HTERT RPE-1 (cell line): Measurements from ENCODE around the gene MMS19.
"Not testable (repeated sequence)": the region's sequence is repeated elsewhere in the genome, so short reads cannot be mapped to it uniquely, and the experiment has no call there.

Experiments used
- in situ Hi-C: fragments of 300-500 bp; cut with MboI; formaldehyde crosslinking; loops from 4 replicates; pipeline ENCODE4 v1.14.3; 2020; ENCODE audit warnings: low sequenced_read_pairs

MMS19 gene

DNA sequence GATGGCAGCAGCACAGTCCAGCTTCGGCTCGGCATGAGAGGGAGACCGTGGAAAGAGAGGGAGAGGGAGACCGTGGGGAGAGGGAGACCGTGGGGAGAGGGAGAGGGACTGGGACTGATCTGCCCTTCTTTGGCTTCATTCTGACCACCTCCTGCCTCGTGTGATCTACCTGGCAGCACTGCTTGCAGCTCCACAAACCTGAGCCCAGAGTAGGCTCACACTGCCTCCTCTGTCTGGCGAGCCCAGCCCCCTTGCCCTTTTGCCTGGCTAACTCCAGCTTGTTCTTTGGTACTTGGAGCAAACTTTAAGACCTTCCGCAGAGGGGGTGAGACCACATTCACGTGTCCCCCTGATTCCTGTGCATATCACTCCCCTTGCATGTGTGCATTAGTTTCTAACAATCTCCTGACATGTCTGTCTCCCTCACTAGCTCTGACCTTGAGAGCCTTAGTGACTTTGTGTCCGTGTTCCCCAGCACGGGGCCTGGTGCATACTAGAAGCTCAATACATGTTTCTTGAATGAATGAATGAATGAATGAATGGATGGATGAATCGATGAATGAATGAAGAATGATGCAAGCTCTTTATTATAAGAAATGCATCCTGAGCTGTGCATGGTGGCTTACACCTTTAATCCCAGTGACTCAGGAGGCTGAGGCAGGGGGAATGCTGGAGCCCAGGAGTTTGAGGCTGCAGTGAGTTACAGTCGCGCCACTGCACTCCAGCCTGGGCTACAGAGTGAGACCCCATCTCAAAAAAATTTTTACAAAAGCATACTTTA lies 31.7 kb upstream of the MMS19 start:
- in situ Hi-C loops = no loop called here

DNA sequence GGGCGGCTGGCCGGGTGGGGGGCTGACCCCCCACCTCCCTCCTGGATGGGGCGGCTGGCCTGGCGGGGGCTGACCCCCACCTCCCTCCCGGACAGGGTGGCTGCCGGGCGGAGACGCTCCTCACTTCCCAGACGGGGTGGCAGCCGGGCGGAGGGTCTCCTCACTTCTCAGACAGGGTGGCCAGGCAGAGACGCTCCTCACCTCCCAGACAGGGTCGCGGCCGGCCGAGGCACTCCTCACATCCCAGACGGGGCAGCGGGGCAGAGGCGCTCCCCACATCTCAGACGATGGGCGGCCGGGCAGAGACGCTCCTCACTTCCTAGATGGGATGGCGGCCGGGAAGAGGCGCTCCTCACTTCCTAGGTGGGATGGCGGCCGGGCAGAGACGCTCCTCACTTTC lies 30.7 kb upstream of the MMS19 start:
- in situ Hi-C loops = not testable (repeated sequence)

DNA sequence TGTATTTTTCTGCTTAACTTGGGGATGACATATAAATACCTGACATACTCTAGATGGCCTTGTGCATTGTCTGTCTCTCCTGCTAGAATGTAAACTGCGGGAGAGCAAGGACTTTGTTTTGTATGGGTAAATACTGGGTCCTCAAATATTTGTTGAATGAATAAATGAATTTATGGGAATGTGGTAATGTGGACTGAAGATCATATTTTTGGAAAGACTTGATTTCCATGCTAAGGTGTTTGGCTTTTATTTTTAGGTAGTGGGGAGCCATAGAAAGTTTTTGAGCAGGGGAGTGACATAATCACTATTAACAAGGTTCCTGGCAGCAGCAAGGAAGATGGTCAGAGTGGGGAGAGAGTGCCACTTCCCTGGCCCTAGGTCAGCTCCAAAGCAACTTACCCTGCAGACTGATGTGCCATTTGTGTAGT lies 27.5 kb upstream of the MMS19 start:
- in situ Hi-C loops = no loop called here

DNA sequence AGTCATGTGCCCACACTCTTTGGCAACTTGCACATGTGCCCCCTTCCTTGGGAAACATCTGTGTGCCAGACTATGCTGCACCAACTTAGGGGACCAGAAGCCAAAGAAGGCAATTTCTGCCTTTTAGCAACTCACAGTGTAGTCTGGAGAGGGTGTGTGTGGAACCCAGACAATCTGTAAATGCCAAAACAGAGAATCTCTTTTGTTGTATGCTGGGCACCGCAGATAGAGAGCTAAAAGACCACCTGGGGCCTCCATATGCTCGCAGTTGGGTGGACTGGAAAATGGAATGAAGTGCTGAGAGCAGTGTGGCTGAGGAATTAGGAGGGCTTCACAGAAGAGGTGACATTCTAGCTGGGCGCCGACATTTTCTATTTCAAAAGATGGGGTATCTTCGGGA lies 26.9 kb upstream of the MMS19 start:
- in situ Hi-C loops = no loop called here

DNA sequence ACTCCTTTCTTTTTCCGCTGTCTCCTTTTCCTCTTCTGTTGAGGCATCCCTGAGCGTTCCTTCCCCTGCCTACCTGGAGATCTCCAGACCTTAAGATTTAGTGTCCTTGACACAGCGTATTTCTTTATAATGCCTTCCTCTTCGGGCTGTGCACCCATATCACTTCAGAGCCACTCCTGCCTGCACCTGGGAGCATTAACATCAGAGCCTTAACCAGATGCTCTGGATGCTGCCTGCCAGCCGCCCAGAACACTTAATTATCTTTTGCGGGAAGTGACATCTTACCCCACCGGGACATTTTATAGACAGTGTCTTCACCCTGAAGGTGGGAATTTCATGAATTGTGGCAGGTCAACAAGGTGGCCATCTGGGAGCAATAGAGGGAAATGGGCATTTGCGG lies 24.7 kb upstream of the MMS19 start:
- in situ Hi-C loops = no loop called here

DNA sequence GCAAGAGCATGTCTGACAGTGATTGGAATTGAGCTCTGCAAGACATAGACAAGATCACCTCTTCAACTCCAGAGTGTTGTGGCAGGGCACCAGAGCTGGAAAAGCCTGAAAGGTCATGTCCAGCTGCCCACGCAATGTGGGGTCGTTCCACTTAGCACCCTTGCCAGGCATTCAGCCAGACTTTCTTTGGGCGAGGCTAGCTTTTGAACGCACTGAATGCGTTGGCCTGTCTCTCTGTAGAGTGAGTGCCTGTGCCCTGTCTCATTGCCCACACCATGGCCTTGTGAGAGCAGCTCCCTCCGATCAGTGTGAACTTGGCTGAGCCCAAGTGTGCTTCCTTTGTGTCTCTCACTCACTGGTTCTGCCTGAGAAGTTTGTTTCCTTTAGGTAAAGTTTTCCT lies 23.8 kb upstream of the MMS19 start:
- in situ Hi-C loops = no loop called here

DNA sequence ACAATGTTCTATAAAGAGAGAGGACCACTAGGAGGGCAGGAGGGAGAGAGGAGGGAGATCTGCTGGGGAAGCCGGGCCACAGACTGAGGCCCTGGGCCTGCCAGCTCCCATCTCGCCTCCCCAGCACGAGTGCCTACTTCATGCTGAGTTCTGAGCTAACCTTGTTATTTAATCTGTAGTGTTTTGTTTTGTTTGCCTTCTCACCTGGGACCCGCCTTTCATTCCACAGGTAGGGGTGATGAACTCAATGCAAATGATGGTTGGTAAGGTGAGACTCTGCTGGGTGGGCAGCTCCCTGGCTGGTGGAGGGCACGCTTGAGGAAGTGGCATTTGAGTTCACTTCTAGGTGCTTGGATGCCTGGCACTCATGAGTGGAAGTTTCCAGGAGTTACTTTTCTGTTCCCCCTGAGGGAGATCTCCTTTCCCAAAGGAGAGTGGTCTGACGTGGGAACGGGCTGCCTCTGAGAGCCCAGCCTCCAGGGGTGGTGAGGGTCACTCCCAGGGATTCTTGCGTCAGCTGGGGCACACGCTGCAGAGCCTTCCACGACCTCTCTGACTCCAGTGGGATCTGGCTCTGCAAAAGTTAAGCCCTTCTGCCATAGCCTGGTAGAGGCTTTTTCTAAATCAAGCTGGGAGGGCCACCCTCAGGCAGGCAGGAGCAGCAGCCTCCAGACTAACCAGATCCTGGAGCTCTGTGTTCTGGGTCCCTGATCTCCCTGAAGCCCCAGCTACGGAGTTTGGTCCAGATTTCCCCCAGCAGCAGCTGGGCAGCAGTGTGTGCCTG lies 22.9 kb upstream of the MMS19 start:
- in situ Hi-C loops = no loop called here

DNA sequence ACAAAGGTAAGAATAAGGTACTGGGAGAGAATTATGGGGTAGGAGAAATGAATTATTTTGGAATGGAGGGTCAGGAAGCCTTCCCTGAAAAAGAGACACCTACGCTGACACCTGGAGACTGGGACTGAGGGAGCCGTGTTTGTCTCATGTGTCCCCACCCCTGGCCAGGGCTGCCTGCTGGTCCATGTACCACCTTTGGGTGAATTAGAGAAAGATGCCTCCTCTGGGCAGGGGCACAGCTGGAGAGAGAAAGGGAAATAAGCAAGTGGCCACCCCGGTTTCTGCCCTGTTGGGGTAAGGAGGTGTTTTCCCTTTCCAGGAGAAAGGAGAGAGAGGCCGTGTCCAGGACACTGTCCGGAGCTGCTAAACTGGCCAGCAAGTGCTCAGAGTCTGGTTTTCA lies 22.3 kb upstream of the MMS19 start:
- in situ Hi-C loops = no loop called here

DNA sequence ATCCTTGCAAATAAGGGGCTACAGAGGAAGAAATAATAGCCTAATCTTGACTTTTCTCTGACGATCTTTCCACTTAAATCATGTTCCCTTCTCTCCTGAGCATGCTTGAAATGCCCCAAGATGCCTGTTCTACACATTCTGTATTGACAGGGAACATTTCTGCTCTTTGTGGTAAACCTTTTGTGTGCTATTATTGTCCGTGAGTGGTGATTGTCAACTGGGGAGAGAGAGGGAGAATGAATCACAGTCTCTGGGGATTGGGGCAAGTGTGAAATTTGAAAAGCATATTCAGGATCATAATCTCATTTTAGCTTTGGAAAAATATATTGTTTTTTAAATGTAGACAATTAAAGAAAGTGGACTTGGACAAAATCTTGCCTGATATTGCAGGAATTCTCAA lies 21.1 kb upstream of the MMS19 start:
- in situ Hi-C loops = no loop called here

DNA sequence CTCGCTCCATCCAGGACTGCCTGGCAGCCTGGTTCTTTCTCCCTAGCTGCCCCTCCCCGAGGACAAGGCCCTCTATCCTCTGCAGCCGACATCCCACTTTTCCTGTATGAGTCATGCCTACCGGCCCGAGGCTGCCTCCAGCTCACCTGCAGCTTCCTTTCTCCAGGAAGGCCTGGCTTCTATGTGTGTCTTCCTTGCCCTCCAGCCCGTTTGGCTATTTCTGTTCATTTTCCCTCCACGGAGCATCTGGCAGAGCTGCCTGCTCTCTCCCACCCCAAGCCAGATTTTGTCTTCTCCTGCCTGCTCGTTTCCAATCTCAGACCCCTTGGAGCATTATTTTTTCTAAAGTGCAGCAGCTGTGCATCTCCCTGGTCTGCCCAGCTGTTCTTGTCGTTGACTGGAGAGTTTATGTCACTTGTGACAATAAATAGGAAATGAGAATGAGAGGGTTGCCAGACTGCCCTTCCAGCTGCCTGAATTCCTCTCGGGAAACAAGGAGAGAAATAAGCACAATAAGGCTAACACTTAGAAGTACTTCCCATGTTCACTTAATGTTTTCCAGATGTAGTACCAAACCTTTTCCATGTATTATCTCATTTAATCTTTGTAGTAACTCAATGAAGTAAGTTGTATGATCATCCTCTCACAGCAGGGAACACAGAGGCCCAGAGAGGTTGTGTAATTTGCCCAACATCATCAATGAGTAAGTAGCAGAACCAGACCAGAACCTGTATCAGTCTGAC lies 20.2 kb upstream of the MMS19 start:
- in situ Hi-C loops = no loop called here

DNA sequence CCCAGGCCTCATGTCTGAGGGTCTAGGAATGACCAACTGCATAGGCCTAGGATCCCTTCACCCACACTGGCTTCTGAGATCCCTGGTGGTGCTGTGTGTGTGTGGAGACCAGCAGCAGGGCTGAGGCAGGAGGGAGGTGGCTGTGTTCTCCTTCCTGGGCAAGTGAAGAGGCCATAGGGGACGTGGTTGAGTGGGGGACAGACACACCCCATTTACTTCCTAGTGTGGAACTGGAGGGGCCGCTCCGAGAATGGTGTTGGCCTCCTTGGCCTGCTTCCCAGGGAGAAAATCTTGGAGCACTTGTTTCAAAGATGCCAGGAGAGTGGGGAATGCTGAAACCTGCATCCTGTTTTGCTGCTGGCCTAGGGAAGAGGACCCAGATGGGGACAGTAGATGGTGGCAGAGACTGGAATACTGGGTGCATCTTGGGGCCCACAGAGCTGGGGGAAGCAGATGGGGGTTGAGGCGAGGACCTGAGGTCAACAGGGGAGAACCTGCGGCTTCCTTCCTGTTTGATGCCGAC lies 19.6 kb upstream of the MMS19 start:
- in situ Hi-C loops = no loop called here

DNA sequence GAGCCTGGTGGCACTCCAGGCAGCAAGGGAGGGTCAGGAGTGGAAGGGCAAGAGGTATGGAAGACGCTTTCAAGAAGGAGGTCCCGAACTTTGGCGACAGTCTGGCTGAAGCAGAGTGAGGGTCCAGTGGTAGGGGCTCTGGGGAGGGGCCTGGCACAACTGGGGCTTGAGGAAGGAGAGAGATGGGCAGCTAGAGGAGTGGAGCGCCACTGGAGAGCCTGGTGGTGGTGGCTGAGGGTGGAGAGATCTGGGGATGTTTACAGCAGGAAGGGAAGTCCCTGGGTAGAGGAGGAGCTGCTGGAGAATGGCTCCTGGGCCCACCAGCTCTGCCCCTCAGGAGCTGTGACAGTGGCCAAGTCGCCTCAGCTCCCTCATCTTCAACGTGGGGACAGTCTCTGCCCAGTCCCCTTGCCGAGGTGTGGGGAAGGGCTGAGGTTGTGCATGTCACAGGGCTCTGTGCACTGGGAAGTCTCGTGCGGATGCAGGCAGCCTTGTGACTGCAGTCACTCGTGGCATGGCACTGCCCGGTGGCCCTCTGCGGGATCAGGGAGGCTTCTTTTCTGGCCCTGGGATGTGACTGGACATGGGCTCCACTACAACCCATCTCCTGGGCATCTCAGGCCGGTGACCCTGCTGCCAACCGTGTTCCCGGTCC lies 19.0 kb upstream of the MMS19 start:
- in situ Hi-C loops = no loop called here

DNA sequence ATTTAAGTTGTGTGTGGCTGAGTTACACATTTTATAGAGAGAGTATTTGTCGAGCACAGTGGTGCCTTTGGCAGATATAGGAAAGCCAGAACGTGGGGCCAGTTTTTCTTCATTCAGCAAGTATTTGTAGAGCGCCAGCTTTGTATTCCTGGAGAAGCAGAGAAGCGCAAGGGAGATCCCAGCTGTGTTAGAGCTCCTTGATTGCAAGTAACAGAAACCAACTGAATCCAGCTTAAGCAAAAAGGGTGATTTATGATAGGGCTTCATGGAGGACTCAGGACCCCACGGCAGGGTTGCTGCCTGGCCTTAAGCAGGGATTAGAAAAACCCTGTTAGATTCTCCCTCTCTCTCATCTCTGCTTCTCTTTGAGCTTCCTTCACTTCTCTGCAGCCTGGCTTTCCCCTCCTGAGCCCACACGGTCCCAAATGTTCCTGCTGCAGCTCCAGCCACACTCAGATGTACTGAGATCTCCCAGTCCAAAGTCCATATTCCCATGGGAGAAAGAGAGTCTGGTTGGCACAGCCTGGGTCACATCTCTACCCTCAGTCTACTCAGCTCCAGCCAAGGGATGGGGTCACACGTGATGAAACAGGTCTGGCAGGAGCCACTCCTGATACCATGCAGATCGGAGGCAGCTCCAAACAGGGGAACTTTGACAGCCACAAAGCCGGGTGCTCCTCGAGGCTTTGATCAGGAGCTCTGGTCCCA lies 17.2 kb upstream of the MMS19 start:
- in situ Hi-C loops = no loop called here

DNA sequence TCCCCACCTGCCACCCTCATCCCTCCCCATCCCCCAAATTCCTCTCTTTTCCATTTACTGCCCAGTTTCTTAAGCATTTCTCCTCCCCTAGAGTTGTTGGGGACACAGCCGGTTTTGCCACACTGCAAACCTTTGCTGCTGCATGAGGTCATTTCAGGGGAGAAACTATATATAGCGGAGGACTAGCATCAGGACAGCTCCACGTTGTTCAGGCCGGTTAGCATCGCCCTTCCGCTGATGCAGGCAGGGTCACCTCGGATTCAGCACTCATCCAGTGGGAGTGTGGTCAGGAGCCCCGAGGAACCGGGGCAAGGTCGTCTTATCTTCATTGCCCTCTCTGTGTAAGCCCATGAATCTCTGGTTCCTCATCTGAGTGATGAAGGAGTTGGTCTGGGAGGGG lies 16.1 kb upstream of the MMS19 start:
- in situ Hi-C loops = no loop called here

DNA sequence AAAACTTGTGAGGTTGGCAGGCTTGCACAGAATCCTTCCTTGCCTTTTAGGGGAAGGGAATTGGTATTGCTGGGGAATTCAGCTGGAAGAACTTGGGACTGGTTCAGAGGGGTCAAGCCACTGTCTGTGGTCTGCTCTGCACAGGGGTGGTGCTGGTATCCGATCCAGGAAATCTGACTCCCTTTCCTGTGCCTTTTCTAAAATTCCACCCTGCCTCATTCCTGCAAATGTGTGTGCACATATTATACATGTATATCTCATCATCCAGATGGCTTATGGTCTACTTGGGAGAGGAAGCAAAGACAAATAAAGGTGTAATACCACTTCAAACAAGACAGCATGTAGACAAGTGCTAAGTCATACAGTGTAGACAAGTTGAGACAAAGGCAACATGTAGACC lies 14.8 kb upstream of the MMS19 start:
- in situ Hi-C loops = no loop called here

DNA sequence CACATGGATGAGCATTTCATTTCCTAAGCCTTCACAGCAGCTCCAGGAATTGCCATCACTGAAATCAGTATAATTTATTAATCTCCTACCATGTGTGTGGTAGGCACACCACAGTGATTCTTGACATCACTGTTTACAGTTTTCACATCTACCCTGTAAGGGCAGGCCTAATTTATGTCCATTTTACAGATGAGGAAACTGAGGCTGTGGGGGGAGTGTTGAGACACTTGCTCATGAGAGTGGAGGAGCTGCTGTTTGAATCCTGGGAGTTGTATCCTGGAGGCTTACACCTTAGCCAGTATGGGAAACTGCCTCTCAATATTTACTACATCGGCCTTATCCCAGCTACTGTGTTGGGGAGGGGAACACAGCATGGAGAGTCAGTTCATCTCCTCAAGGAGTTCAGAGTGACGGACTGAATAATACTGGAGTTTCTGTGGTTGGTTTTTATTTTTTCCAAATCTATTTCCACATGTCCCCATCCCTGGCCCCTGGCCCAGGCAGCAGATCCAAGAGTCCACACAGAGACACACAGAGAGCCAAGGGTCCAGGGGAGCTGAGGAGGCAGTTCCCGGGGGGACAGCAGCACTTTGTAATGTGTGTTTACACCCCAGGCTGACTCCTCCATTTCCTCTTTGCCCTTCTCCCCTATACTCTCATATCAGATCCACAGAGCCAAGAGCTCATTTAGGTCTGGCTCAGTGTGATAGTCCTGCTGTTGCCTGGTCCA lies 13.7 kb upstream of the MMS19 start:
- in situ Hi-C loops = no loop called here

DNA sequence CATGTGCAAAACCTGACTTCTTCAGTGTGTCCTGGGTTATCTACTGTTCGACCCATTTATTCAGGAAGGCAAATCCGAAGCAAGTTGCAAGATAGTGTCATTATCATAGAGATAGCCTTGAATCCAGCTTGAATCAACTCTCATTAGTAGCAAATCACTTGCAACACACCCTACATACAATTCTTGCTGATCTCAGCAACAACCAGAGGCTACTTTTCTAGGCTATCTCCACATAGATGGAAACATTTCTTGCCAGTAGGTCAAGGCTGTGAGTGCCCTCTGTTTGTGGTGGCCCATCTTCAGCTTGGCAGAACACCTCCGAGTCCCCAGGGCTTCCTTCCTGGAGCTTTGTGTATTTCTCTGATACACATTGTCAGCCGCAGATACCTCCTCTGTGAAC lies 12.5 kb upstream of the MMS19 start:
- in situ Hi-C loops = no loop called here

DNA sequence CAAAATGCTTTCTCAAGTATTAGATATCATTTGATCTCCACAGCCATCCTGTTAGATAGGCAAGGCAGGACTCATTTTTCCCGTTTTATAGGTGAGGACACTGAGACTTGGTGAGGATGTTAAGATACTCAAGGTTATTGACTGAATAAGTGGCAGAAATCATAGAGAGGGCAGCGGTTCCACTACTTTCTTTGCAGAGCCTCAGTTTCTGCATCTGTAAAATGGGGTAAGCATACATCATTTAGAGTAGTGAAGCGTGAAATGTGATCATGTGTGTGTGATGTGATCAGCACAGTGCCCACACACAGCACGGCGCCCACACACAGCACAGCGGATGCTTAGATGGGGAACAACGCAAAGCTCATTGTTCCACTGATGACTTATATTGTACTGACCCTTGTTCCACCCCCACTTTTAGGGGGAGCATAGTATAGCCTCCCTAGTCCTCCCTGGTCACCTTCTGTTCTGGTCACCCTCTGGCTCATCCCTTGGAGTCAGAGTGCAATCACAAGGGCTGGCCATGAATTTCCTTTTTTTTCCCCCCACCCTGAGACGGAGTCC lies 11.0 kb upstream of the MMS19 start:
- in situ Hi-C loops = no loop called here

DNA sequence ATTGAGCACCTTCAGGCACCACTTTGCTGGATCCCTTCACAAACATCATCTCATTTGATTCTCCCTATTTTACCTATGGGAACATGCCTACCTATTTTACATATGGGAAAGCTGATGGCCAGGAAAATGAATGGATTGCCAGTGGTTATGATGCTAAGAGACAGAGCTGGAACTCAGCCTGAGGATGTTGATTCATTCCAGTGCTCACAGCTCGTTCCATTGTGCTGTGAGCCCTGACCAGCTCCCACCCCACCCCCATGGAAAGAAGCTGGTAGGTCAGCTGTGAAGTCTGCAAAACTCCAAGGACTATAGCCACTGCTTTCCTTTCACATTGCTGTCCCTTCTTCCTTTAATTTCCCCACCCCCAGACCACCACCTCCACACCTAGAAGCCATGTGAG lies 10.1 kb upstream of the MMS19 start:
- in situ Hi-C loops = no loop called here
